Measurements from ENCODE around the gene RBM39. TPM values are rescaled to one million over a fixed set of nuclear protein-coding genes. Genes with fewer than 3 reads are reported as not detected.

RBM39 gene
- total and polyA plus RNA-seq, 2 of the 13 experiments (the other 11 are each of a cell fraction or from before 2014, with no cell fraction given), result 788 to 920 TPM

GRCh38 chr20:35704514-35705261 lies 37.4 kb downstream of the RBM39 start (continued):
- TF ChIP-seq BCL3 (CRISPR knock-in tag; IDR thresholded peaks at IDR 0.05) (no peak), ZNF260 (CRISPR knock-in tag; IDR thresholded peaks at IDR 0.05; ENCODE audit: borderline replicate concordance, low read depth) (no peak), POLR2G (IDR thresholded peaks at IDR 0.05; ENCODE audit: low read depth, low read length) (peak; percentile 60; the same call in 1 of the 2 replicates), MLX (CRISPR knock-in tag; IDR thresholded peaks at IDR 0.05) (no peak), DBP (CRISPR knock-in tag; IDR thresholded peaks at IDR 0.05; ENCODE audit: not compliant biosample characterization) (no peak), ZBTB33 (CRISPR knock-in tag; IDR thresholded peaks at IDR 0.05) (no peak), ARID4A (CRISPR knock-in tag; IDR thresholded peaks at IDR 0.05; ENCODE audit: borderline replicate concordance) (no peak), ZNF253 (CRISPR knock-in tag; IDR thresholded peaks at IDR 0.05; ENCODE audit: borderline replicate concordance) (no peak), ZBTB49 (CRISPR knock-in tag; IDR thresholded peaks at IDR 0.05; ENCODE audit: borderline replicate concordance) (no peak), KDM3A (CRISPR knock-in tag; IDR thresholded peaks at IDR 0.05; ENCODE audit: low read depth) (no peak), ATF4 (CRISPR knock-in tag; IDR thresholded peaks at IDR 0.05) (no peak), ZNF850 (CRISPR knock-in tag; conservative IDR thresholded peaks at IDR 0.05) (0 out of 2 replicates have a peak, but pooled peaks have one; percentile 24), PHF21A (CRISPR knock-in tag; IDR thresholded peaks at IDR 0.05) (no peak)
